22Rv1 (cell line): ENCODE data around the gene RASD1.

Source experiments
- CTCF ChIP-seq: fragments of 450-650 bp; IDR thresholded peaks from 2 replicates; pipeline ENCODE4 v1.5.1; 2017; ENCODE audit warnings: mild to moderate bottlenecking
- ZFX ChIP-seq: fragments of 450-650 bp; IDR thresholded peaks from 2 replicates; pipeline ENCODE4 v1.6.1; 2017; ENCODE audit warnings: antibody characterized with exemption, borderline replicate concordance

DNA sequence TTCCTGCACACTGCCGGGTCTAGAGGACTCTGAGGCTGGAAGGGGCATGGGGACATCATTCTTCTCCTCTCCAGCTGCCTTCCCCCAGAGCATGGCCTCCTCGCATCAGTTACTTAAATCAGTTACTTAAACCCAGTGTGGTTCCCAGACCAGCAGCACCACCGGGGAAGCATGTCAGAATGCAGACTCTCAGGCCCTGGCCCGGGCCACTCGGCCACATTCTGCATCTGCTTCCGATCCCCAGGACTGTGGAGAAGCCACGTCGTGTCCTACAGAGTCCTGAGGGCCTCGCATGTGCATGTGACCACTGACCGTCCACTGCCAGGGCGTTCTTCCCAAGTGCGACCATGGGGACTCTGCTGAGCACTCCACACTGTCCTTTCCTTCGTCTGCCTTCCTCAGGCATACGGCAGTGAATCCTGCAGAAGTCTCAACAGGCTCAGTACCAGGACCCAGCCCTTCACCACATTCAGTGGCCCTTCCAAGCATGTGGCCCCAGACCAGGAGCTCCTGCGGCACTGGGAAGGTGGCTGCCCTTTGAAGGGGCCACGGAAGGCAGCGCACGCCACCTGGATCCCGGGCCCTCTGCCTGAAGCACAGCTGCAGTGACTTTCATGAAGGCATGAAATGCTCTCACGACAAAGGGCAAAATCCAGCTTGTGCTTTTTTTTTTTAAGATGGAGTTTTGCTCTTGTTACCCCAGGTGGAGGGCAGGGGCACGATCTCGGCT, 46.9 kb upstream of the RASD1 start:
- no peak for TF ChIP-seq CTCF
- TF ChIP-seq ZFX = no peak
